Nephron progenitor cell (in vitro differentiated cells): ENCODE results near the gene LRRC9.
A peak's percentile ranks its signal among the peaks of the same experiment; 100 is the strongest.

ENCODE experiments used
- DNase-seq: peaks from one replicate; pipeline ENCODE4 v3.0.0; 2021
- H3K27ac Mint-ChIP-seq: 2 replicates; pipeline ENCODE4 v1.8.0; 2021; ENCODE audit warnings: mild to moderate bottlenecking, moderate library complexity, mixed read lengths
- H3K27me3 Mint-ChIP-seq: 2 replicates; pipeline ENCODE4 v1.8.0; 2021; ENCODE audit warnings: mild to moderate bottlenecking, low read depth, mixed read lengths; ENCODE audit not compliant: poor library complexity
- H3K36me3 Mint-ChIP-seq: 2 replicates; pipeline ENCODE4 v1.8.0; 2021; ENCODE audit warnings: low read depth, mixed read lengths
- H3K4me1 Mint-ChIP-seq: 2 replicates; pipeline ENCODE4 v1.8.0; 2021; ENCODE audit warnings: mixed read lengths
- H3K4me3 Mint-ChIP-seq: 2 replicates; pipeline ENCODE4 v1.8.0; 2021; ENCODE audit warnings: mild to moderate bottlenecking, moderate library complexity, mixed read lengths
- H3K9me3 Mint-ChIP-seq: 2 replicates; pipeline ENCODE4 v1.8.0; 2021; ENCODE audit warnings: mild to moderate bottlenecking, moderate library complexity, mixed read lengths
- TF ChIP-seq, protein P1 (sequence below): fragments of 200-600 bp; sonication (generic); IDR thresholded peaks from 2 replicates; pipeline ENCODE4 v1.5.0; 2021; ENCODE audit warnings: antibody characterized with exemption

The LRRC9 gene

DNA sequence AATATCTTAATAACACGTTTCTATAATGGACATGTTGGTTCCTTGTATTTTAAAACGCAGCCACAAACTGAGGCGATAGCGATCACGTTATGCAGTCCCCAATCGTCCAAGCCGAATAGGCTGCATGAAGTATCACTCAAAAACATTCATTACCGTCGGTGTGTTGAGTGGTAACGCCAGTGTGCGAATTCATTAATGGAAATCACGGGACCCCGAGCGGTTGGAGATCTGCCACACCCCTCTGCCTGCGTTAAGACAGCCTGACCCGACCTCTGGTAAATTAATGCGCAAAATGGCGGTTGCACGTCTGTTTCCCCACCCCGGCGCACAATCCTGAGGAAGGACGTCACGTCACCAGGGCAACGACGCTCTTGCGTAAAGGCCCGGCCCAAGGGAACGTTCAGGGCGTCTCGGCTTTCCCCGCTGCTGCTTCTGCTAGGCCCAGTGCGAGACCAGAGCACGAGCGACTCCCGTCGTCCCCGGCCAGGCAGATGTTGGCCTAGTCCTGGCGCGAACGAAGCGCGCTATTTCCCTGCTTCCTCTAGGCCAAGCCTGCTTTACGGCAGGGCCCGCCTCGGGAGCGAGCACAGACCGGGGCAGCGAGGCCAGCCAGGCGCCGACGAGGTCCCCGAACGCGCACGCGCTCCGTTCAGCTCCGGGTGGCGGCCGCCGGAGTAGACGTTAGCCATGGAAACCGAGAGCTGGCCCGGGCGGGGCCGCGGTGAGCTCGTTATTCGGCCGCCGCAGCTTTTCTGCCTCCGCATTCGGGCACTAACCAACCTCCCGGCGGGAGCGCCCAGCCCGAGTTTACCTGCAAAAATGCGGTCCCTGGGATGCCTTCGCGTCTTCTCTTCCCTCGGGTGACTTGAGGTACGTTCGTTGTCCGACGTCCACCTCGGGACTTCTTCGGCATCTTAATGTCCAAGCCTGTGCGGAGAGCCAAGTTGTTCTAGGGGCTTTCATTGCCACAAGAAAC lies 171.9 kb downstream of the LRRC9 start, which contains the start of gene PCNX4:
Gene PCNX4, plus strand, starts transcription at position 374 of the 976 bp plus-strand sequence. CDS start 15,716 bp downstream, outside the sequence.
- TF ChIP-seq, protein P1, sequence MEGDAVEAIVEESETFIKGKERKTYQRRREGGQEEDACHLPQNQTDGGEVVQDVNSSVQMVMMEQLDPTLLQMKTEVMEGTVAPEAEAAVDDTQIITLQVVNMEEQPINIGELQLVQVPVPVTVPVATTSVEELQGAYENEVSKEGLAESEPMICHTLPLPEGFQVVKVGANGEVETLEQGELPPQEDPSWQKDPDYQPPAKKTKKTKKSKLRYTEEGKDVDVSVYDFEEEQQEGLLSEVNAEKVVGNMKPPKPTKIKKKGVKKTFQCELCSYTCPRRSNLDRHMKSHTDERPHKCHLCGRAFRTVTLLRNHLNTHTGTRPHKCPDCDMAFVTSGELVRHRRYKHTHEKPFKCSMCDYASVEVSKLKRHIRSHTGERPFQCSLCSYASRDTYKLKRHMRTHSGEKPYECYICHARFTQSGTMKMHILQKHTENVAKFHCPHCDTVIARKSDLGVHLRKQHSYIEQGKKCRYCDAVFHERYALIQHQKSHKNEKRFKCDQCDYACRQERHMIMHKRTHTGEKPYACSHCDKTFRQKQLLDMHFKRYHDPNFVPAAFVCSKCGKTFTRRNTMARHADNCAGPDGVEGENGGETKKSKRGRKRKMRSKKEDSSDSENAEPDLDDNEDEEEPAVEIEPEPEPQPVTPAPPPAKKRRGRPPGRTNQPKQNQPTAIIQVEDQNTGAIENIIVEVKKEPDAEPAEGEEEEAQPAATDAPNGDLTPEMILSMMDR = no peak
- Mint-ChIP-seq H3K4me3 (peak within 1 kb of the TSS; percentile 97), H3K27ac (peak within 1 kb of the TSS; percentile 97), H3K36me3 (peaks cover 2% of the 10 kb centered on the region), H3K27me3 (no peaks in the 10 kb centered on the region), H3K9me3 (no peaks in the 10 kb centered on the region), H3K4me1 (peaks cover 43% of the 10 kb centered on the region)
- peak; percentile 93 for DNase-seq

DNA sequence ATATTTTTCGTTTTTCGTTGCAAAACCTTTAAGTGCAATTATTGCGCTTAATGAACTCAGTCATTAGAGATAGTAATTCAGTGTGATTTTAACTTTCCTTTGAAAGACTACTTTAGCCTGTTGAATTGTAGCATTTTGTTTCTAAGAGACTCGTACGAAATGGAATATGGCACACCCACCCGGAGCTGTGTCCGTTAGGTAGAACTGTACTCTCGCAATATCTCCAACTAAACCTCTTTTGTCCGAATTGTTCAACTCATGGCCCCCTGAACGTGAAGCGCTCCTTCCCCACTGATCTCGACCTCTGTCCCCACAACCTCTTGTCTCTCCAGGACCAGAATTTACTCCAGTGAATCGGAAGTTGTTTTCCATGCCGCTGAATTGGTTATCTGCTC lies 172.6 kb downstream of the LRRC9 start:
- Mint-ChIP-seq H3K36me3 (peaks cover 9% of the 10 kb centered on the region), H3K4me1 (peaks cover 43% of the 10 kb centered on the region), H3K9me3 (peaks cover under 1% of the 10 kb centered on the region), H3K27ac (peak overlapping the region; percentile 97), H3K4me3 (peak overlapping the region; percentile 97), H3K27me3 (no peaks in the 10 kb centered on the region)
- DNase-seq = peak; percentile 10
- TF ChIP-seq, protein P1 = no peak

DNA sequence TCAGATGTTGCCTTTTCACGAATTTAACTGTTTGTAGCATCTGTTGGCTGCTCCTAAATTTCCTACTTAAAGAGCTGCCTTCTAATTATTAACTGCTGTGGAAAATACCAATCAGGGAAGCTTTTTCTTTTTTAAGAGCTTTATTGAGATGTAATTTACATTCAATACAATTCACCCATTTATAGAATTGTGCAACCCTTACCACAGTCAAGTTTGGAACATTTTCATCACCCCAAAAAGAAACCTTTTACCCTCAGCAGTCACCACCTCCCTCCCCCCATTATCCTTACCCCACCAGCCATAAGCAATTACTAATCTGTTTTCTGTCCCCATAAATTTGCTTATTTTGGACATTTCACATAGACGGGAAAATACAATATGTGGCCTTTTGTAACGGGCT lies 173.1 kb downstream of the LRRC9 start:
- H3K4me1 Mint-ChIP-seq = peaks cover 43% of the 10 kb centered on the region
- peak overlapping the region; percentile 97 for H3K27ac Mint-ChIP-seq
- peaks cover 15% of the 10 kb centered on the region for H3K36me3 Mint-ChIP-seq
- TF ChIP-seq, protein P1 = no peak
- peaks cover 6% of the 10 kb centered on the region for H3K9me3 Mint-ChIP-seq
- H3K4me3 Mint-ChIP-seq = peak overlapping the region; percentile 97
- DNase-seq = no peak
- H3K27me3 Mint-ChIP-seq = no peaks in the 10 kb centered on the region

DNA sequence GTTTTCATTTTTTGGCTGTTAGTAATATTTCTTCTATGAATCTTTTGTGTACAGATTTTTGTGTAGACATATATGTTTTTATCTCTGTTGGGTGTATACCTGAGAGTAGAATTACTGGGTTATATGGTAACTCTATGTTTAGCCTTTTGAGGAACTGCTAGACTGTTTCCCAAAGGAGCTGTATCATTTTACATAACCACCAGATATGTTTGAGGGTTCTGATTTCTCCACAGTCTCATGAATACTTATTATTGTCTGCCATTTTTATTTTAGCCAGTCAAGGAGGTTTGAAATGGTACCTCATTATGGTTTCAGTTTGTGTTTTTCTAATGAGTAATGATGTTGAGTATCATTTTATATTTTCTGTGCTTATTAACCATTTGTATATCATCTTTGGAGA lies 173.7 kb downstream of the LRRC9 start:
- Mint-ChIP-seq H3K27me3 (no peaks in the 10 kb centered on the region), H3K4me1 (peaks cover 43% of the 10 kb centered on the region)

DNA sequence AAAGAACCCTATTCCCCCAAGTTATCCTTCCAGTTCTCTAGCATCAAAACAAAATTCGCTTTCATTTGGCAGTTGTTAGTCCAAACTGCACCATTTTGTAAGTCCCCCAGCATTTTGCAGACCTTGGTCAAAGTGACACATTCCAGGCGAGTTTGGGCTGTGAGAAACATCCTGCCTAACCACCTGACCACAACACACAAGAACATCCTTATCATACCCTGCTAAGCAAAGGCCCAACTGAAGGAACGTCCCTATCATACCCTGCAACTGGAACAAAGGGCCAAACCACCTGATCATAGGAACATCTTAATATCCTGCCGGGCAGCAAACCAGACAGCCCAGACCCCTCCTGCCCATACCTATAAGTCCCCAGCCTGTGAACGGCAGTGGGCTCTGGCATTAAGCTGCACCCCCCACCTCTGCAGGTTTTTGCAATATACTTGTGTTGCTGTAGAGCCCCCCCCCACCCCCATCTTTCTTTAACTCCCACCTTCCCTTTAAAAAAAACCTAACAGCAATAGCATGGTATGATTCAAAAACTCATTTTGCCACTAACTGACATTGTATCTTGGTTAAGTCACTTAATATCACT lies 174.5 kb downstream of the LRRC9 start:
- peaks cover 43% of the 10 kb centered on the region for H3K4me1 Mint-ChIP-seq
- H3K36me3 Mint-ChIP-seq = peaks cover 28% of the 10 kb centered on the region
- peaks cover 10% of the 10 kb centered on the region for H3K9me3 Mint-ChIP-seq
- H3K27ac Mint-ChIP-seq = no peak overlapping the region
- TF ChIP-seq, protein P1 = no peak
- peak; percentile 6 for DNase-seq
- H3K4me3 Mint-ChIP-seq = peak overlapping the region; percentile 97
- H3K27me3 Mint-ChIP-seq = no peaks in the 10 kb centered on the region

More for the DNA sequence above, 173.7 kb downstream of the LRRC9 start:
- Mint-ChIP-seq H3K4me3 (peak overlapping the region; percentile 97), H3K9me3 (peaks cover 10% of the 10 kb centered on the region), H3K36me3 (peaks cover 20% of the 10 kb centered on the region), H3K27ac (peak overlapping the region; percentile 97)
- TF ChIP-seq, protein P1 = no peak
- DNase-seq = no peak
